MM.1S (cell line): Measurements from ENCODE around the gene ZNF101.

Experiments used
- EZH2 ChIP-seq: fragments of 300-600 bp; sonication (generic); optimal IDR thresholded peaks from 2 replicates; pipeline ENCODE3; 2017; ENCODE audit warnings: low read depth, mild to moderate bottlenecking, antibody characterized with exemption, low read length, mixed read lengths
- TF ChIP-seq, protein P1 (sequence below): fragments of 300-600 bp; sonication (generic); IDR thresholded peaks from 2 replicates; pipeline ENCODE4 v1.5.1; 2016; ENCODE audit warnings: antibody characterized with exemption, low read length, mixed read lengths

DNA sequence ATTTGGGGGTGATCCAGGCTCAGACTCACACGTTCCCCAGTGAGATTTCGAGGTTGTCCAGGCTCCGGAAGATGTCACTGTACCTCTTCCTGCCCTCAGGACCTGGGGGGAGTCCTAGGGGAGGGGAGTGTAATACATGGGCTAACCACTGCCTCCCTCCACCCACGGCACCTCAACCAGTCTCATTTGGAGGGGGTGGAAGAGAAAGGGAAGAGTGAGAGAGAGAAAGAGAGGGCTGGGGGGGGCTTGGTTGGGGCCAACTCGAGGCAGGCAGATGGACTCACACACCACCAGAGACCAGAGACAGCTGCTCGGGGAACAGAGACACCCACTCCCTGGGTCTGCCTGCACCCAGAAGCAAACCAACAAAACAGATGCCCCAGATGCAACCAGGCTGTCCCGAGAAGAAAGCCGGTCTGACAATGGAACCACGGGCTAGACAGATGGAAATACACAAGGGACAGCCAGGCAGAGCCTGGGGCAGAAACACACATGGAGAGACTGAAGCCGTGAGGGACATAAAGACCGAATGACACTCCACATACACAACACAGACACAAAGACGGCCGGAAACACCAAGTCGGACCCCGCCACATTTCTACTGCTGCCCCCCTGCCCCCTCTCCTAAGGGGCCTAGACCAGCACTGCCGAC is 26.0 kb upstream of the ZNF101 start:
- TF ChIP-seq EZH2: no peak
- TF ChIP-seq, protein P1, sequence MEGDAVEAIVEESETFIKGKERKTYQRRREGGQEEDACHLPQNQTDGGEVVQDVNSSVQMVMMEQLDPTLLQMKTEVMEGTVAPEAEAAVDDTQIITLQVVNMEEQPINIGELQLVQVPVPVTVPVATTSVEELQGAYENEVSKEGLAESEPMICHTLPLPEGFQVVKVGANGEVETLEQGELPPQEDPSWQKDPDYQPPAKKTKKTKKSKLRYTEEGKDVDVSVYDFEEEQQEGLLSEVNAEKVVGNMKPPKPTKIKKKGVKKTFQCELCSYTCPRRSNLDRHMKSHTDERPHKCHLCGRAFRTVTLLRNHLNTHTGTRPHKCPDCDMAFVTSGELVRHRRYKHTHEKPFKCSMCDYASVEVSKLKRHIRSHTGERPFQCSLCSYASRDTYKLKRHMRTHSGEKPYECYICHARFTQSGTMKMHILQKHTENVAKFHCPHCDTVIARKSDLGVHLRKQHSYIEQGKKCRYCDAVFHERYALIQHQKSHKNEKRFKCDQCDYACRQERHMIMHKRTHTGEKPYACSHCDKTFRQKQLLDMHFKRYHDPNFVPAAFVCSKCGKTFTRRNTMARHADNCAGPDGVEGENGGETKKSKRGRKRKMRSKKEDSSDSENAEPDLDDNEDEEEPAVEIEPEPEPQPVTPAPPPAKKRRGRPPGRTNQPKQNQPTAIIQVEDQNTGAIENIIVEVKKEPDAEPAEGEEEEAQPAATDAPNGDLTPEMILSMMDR: no peak
